ENCODE results near the gene CDH1.
A peak's percentile ranks its signal among the peaks of the same experiment; 100 is the strongest.
"Not testable (repeated sequence)": the region's sequence is repeated elsewhere in the genome, so short reads cannot be mapped to it uniquely, and the experiment has no call there.

CDH1 gene

GRCh38 chr16:68762996-68763756 lies 26.1 kb downstream of the CDH1 start:
- no peak for DNase-seq

GRCh38 chr16:68764862-68765261 lies 27.8 kb downstream of the CDH1 start:
- no peak for DNase-seq

GRCh38 chr16:68767581-68767980 lies 30.5 kb downstream of the CDH1 start:
- DNase-seq, result no peak

GRCh38 chr16:68768175-68768574 lies 31.1 kb downstream of the CDH1 start:
- DNase-seq, result no peak

GRCh38 chr16:68768771-68769170 lies 31.7 kb downstream of the CDH1 start:
- DNase-seq, result no peak

- DNase-seq, result no peak
Measured at GRCh38 chr16:68770671-68771070, 33.6 kb downstream of the CDH1 start.

GRCh38 chr16:68772030-68772681 lies 35.1 kb downstream of the CDH1 start:
- DNase-seq, result no peak

- DNase-seq, result no peak
Measured at GRCh38 chr16:68772871-68773270, 35.8 kb downstream of the CDH1 start.

GRCh38 chr16:68774982-68775634 lies 38.0 kb downstream of the CDH1 start:
- DNase-seq, result no peak

- no peak for DNase-seq
Measured at GRCh38 chr16:68776821-68777485, 39.9 kb downstream of the CDH1 start.

- DNase-seq, result no peak
Measured at GRCh38 chr16:68778551-68779231, 41.6 kb downstream of the CDH1 start.

- no peak for DNase-seq
Measured at GRCh38 chr16:68779891-68780290, 42.8 kb downstream of the CDH1 start.

- DNase-seq, result no peak
Measured at GRCh38 chr16:68781784-68782183, 44.7 kb downstream of the CDH1 start.

GRCh38 chr16:68782198-68783174 lies 45.4 kb downstream of the CDH1 start:
- peak in 1 of 2 donors; percentile 23 for DNase-seq

GRCh38 chr16:68784226-68784625 lies 47.1 kb downstream of the CDH1 start:
- DNase-seq, result no peak

GRCh38 chr16:68784721-68785120 lies 47.6 kb downstream of the CDH1 start:
- no peak for DNase-seq

GRCh38 chr16:68785715-68786114 lies 48.6 kb downstream of the CDH1 start:
- DNase-seq, result no peak

- DNase-seq, result no peak
Measured at GRCh38 chr16:68786685-68787418, 49.8 kb downstream of the CDH1 start.

GRCh38 chr16:68787419-68787807 lies 50.3 kb downstream of the CDH1 start:
- not testable (repeated sequence) for DNase-seq

GRCh38 chr16:68790130-68790761 lies 53.2 kb downstream of the CDH1 start:
- DNase-seq, result peak in 1 of 2 donors; percentile 6

All from inflammatory macrophage treated with lipopolysaccharide for 1 hour (primary cell).